Myocyte (in vitro differentiated cells): Measurements from ENCODE around the gene OR52B6. TPM values are rescaled to one million over a fixed set of nuclear protein-coding genes. Genes with fewer than 3 reads are reported as not detected.
"Not testable (repeated sequence)": the region's sequence is repeated elsewhere in the genome, so short reads cannot be mapped to it uniquely, and the experiment has no call there.

Experiments used
- DNase-seq: peaks from one replicate; pipeline ENCODE4 v3.0.0-alpha.2; 2012; ENCODE audit warnings: low read depth
- total RNA-seq: library from RNA; depleted of rRNA; stranded (reverse); fragments of >200 nt; gene quantifications from 2 replicates; pipeline ENCODE4 v1.2.3, GENCODE V29; 2014

OR52B6 gene
- total RNA-seq, 1 donor from 2014 or later: not detected

DNA sequence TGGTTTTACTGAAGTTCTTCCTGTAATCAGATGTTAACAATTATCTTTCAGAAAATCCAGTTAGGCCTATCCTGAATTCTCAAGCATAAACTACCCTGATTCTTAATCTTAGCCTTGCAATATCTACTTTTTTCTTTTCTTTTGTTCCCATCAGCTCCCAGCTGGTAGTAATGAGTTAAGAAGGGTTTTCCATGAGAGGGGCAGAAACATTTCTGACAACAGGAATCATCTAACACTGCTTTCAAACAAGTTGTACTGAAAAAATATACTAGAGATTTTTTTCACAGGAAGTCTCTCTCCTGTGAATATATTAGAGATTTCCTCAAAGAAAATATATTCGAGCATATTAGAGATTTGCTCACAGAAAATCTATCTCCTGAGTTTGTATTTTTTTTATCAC lies 12.5 kb downstream of the OR52B6 start:
- DNase-seq: no peak

DNA sequence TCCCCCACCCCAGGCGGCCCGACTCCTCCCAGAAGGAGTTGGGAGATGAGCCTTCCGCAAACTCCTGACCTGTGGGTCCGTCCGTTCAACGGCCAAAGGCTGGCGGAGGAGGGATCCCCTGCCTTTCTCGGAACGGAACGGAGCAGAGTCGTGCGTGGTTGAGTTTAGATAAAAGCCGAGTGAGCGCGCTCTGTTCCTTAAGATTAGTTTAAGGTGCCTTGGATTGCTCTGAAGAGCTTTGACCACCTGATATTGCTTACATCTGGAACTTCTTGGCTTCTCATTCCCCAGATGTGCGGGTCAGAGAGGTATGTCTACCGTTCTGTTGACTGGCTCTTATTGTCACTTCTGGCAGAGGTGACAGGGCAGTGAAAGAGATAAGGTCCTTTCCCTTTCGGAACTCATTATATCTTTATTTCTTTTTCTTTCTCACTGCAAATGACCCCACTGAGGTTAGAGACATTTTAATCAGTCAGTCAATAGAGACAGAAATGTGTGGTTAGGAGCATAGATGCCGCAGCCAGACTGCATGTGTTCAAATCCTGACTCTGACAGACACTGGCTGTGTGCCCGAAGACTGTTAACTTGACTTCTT lies 16.0 kb downstream of the OR52B6 start, which contains the start of gene TRIM6:
Gene TRIM6 (plus strand): TSS at position 31 of the 595 bp plus-strand sequence. CDS start 261 bp downstream, at position 292.
- DNase-seq: peak; percentile 13

DNA sequence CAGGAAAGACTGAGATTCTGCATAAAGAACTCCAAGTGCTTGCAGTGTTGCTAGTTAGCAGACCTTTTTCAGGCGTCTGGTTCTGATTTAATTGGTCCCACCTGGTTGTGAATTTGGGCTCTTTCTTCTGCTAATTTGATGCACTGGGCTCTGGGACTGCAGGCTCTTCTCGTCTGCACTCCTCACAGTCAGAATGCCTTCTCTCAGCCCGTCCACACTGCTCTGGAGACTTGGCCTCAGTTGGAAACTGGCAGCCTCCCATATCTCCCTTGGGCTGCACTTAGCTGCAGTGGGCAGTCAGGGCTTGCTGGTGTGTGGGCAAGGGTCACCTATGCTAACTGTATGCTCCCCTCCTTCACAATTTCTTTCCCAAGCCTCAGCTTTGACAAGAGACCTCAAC lies 17.3 kb downstream of the OR52B6 start:
- no peak for DNase-seq

DNA sequence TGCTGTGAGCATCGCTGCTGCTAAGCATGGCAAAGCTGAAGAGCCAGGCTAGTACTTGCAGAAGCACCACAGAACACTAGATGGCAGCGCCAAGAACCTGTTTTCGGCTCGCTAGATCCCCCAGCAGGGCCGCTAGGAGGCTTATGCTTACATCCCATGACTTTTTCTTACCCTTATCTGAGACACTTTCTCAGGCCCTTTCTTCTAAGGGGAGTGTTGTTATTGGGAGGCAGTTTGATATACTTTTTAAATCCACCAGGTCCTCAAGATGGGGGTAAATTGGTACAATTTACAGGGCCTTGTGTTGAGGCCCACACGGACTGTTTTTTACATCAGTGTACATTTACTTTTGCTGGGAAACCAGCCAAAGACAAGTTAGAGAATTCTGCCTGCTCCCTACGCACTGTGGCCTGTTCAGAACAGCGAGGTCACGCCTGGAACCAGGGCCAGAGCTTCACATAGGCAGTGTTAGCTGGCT lies 19.7 kb downstream of the OR52B6 start:
- DNase-seq: peak; percentile 58

DNA sequence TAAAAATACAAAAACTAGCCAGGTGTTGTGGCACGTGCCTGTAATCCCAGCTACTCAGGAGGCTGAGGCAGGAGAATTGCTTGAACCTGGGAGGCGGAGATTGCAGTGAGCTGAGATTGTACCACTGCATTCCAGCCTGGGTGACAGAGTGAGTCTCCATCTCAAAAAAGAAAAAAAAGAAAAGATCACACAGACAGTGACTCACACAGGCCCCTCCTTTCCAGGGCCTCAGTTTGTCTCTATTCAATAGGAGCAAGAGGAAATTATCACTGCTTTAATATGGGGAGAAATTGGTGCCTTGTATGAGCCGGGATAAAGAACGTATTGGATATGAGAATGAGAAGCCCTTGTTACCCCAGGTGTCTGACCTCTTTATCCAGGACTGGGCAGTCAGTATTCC lies 22.1 kb downstream of the OR52B6 start:
- DNase-seq: not testable (repeated sequence)

DNA sequence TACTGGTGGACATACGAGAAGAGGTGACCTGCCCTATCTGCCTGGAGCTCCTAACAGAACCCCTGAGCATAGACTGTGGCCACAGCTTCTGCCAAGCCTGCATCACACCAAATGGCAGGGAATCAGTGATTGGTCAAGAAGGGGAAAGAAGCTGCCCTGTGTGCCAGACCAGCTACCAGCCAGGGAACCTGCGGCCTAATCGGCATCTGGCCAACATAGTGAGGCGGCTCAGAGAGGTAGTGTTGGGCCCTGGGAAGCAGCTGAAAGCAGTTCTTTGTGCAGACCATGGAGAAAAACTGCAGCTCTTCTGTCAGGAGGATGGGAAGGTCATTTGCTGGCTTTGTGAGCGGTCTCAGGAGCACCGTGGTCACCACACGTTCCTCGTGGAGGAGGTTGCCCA lies 22.6 kb downstream of the OR52B6 start:
- DNase-seq: no peak

DNA sequence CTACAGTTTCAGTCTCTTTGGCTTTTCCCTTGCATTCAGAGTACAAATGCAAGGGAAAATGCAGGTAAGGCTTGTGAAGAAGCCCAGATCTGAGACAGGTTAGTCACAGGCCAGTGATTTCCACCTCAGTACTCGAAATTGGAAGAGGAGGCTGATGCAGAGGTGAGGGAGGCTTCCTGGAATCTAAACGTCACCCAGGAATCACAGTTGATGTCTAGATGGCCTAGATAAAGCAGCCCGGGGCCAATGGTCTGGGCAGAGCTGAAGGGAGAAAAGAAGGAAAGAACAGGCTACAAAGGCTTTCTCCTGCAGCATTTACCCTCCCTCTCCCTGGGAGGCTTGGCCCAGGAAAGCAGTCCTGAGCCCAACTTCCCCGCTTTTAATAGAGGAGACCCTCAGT lies 24.2 kb downstream of the OR52B6 start:
- DNase-seq: no peak

DNA sequence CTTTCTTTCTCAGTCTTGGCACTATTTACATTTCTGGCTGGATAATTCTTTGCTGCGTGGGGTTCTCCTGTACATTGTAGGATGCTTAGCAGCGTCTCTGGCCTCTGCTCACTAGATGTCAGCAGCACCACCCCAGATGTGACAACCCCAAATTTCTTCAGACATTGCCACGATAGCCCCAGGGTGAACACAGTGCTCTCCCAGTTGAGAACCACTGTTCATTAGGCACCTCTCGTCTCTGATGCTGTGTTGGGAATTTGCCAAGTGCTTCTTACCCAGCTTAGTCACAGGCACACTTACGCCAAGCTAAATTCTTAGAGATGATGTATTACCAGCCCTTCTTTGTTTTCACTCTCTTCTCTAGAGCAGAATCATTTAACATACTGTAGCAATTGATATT lies 25.2 kb downstream of the OR52B6 start:
- peak; percentile 64 for DNase-seq

DNA sequence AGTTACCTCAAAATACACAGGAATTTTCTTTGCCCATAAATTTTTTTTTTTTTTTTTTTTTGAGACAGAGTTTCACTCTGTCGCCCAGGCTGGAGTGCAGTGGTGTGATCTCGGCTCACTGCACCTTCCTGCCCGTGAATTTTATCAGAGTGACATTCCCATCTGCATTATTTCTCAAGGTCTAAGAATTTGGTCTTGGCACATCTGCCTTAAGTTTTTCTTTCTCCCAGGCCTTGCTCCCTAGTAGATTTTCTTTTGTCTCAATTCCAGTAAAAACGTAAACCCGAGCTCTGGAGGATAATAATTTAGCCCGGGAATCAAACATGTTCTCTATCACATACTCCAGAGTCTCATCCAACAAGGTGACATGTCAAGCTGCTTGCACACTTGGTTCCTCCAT lies 28.1 kb downstream of the OR52B6 start:
- no peak for DNase-seq

DNA sequence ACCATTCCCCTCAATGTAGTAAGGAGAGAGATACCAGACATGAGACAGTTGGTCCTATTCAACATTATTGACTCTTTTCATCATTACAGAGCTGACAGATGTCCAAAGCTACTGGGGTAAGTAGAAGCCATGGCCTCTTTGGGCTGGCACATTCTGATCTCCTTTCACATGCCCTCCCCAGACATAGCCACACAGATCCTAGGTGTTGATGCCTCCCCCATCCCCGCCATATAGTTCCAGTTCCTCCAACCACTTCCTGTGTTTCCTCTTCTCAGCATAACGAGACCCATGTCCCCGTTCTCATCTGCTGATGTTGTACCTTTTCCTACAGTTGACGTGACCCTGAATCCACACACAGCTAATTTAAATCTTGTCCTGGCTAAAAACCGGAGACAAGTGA lies 29.8 kb downstream of the OR52B6 start:
- DNase-seq: no peak

DNA sequence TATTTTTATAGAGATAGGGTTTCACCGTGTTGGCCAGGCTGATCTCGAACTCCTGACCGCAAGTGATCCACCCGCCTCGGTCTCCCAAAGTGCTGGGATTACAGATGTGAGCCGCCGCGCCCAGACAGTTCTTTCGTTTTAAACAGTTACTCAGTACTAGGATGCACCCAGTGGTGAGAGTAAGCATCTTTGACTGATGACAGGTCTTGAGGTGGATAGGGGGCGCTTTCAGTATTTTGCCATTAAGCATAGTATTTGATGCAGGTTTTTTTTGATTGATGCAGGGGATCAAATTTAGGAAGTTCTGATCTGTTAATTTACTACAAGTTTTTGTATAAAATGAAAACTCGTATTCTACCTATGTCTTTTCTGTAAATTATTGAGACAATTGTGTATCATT lies 30.9 kb downstream of the OR52B6 start:
- DNase-seq: no peak

DNA sequence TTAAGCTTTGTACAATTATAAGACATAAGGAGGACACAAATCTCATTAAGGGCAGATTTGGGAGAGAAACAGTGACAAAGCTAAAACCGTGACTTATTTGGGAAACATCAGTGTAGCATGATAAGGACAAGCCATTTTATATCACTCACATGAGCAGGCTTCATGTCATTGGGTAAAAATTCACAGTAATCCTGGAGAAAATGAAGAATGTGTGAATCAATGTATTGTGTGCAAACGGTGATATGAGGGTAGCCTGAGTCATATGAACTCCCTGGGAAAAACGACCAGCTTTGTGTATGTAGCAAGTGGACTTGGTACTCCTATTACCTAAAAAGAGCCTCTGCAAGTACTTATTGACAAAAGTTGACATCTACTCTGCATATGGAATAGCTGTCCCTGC lies 38.1 kb downstream of the OR52B6 start:
- no peak for DNase-seq

DNA sequence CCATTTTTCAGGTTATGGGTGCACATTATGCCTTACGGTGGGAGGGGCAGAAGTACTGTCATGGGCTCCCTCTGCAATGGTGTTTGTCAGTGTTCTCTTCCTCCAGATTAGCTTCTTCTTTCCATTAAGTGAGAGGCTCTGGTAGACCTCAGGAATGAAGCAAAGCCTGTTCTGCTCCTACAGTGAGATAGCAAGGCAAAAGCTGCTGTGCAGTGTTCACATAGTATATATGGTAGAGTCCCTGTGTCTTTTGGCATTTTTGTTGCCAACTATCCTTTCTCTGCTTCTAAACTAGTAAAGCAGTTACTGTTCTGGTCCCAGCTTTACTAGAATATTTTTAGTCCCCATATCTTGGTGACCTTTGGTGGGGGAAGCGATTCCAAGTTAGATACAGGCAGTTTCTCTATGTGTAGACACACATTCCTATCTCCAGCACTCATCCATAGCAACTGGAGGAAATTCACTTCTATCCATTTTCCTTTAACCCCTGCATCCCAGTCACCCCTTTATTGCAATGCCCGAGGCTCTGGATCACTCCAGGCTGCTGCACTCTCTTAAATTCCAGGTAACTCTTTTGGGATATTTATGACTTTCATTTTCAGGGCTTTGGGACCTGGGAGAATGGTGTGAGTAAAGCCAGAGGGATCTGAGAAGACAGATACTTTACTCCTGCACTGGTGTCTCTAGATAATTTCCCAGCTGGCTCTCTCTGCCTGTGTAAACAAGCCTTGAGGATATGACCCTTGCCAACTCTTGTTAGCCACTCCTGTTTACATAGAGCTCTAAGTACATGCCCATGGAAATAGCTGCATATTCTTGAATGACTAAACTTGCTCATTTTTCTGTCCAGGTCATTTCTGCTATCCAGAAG lies 40.2 kb downstream of the OR52B6 start:
- DNase-seq: peak; percentile 54

DNA sequence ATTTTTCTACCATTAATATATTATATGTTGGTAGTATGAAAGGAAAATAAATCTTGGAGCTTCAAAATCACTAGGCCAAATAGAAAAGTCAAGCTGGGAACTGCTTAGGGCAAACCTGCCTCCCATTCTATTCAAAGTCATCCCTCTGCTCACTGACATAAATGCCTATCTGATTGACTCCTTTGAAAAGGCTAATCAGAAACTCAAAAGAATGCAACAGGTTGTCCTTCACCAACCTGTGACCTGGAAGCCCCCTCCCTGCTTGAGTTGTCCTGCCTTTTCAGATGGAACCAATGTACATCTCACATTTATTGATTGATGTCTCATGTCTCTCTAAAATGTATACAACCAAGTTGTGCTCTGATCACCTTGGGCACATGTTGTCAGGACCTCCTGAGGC lies 40.9 kb downstream of the OR52B6 start:
- DNase-seq: no peak

DNA sequence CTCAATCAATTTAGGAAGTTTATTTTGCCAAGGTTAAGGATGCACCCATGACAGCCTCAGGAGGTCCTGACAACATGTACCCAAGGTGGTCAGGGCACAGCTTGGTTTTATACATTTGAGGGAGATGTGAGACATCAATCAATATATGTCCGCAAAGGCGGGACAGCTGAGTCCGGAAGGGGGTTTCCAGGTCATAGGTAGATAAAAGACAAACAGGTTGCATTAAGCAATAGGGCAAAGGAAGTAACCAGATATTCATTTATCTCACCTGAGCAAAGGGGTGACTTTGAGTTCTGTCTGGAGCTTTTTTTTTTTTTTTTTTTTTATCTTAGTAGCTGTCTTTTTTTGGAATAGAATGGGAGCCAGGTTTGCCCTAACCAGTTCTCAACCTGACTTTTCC lies 42.1 kb downstream of the OR52B6 start:
- DNase-seq: no peak

DNA sequence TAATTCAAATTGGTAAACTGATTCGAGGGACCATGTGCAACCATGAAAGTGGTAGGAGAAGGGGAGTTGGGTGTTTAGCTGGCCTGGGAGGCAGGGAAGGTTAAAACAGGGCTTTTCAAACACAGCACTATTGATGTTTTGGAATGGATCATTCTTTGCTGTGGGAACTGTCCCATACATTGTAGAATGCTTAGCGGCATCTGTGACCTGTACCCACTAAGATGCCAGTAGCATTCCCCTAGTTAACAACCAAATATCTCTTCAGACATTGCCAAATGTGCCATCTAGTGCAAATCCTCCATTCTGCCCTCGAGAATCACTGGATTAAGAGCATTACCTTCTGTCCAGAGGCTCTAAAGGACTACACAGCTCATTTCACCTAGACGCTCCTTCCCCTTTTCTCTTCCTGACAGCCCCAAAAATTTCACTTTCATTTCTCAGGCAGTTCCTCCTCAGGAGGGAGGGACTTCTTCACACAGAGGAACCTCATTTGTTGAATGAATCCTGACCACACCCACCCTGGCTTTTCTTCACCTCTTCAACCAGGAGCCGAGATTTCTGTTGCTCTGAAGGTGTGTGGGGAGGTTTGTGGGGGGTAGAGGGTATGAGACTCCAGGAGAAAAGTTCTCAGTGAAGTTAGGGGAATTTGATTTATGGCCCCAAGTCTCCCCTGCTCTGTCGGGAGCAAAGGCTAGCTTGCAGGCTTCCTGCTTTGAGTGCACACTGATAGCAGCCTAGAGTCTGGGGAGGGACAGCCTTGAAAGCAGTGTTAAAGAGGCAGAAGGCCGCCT lies 44.0 kb downstream of the OR52B6 start, which contains the start of gene TRIM34:
Gene TRIM34 (plus strand): TSS at position 513 of the 791 bp plus-strand sequence. CDS start 7,331 bp downstream, outside the sequence.
- peak; percentile 59 for DNase-seq

DNA sequence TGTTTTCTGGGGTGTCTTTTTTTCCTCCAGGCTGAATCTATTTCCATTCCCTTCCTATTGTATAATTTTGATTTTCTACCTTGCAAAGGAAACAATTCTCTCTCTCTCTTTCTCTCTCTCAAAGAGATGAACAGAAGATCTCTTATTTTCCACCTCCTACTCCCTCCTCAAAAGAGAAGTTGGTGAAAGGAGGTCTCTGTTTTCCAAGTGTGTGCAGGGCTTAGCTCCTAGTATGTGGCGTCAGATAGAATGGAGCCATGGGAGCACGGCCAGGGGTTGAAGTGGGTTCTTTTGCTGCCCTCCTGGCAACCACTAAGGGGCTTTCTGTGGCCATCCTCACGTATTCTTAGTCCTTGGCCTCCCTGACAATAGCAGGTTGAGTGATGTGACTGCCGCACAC lies 44.6 kb downstream of the OR52B6 start:
- DNase-seq: no peak

DNA sequence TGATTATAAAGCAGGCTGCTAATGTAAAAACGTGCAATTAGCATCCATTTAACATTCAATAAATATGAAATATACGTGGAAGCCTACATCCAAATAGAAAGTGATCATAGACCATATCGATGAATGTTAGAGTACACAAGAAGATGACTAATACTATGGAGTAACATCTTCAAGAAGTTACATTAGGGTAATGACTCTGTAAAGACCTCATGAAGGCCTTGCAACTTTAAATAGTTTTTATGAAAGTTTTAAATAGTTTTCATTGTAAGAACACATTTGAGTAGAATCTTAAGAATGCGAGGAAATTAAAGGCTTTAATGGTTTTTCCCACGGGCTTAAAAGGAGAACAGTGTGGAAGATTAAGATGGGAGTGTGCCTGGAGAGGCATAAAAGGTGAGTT lies 45.5 kb downstream of the OR52B6 start:
- DNase-seq: no peak

DNA sequence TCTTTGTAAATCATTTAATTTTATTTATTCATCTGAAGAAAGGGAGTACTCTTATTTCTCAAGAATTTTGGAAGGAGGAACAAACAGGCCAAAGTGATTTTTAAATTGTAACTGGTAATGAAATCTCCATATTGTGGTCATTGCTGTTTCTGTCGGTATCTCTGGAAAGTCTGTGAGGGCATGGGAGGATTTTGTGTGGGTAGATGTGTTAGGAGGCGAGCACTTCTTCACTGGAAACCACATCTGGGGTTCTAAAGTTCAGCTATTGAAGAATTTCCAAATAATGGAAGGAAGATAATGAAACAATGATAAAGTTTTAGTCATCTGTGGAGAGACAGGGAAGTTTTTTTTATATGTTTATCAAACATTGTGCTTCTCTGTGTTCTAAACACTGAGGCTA lies 50.7 kb downstream of the OR52B6 start:
- no peak for DNase-seq
